IMR-90 (cell line): Measurements from ENCODE around the gene DUSP2. TPM values are rescaled to one million over a fixed set of nuclear protein-coding genes. Genes with fewer than 3 reads are reported as not detected.

ENCODE experiments used
- ATAC-seq: fragments of 200-7000 bp; cut with Tn5 transposase; 2 replicates; pipeline ENCODE4 v1.9.1; 2020; ENCODE audit warnings: low read depth, mild to moderate bottlenecking, moderate library complexity
- BruUV-seq: library from RNA; stranded (reverse); fragments of 400-500 nt; replicated peaks from 2 replicates; lab custom pipeline; 2021; lab: Mats Ljungman, UMichigan
- CTCF ChIA-PET: fragments of 300-600 bp; formaldehyde crosslinking; extraction: SDS; loops from one replicate; lab custom pipeline; 2021; ENCODE audit warnings: antibody characterized with exemption; lab: Yijun Ruan, JAX
- POLR2A ChIA-PET: fragments of 300-600 bp; sonication (Branson Sonifier 250); formaldehyde crosslinking; loops from one replicate; lab custom pipeline; 2022; ENCODE audit warnings: antibody characterized with exemption; ENCODE audit not compliant: unreplicated experiment; lab: Charles Lee
- DNase-seq: peaks from one replicate; pipeline ENCODE4 v3.0.0; 2013
- H2AFZ ChIP-seq: replicated peaks from 2 replicates; pipeline ENCODE3; 2013; ENCODE audit warnings: low read length, mild to moderate bottlenecking; ENCODE audit not compliant: poor library complexity
- H2AK5ac ChIP-seq: 2 replicates; pipeline ENCODE4 v1.6.1; 2013; ENCODE audit warnings: low read depth, low read length, inconsistent platforms
- H2AK9ac ChIP-seq: replicated peaks from 2 replicates; pipeline ENCODE3; 2013; ENCODE audit warnings: mild to moderate bottlenecking, low read depth, low read length, moderate library complexity; ENCODE audit not compliant: poor library complexity
- H2BK120ac ChIP-seq: 2 replicates; pipeline ENCODE4 v1.6.1; 2013; ENCODE audit warnings: low read depth, low read length, inconsistent platforms
- H2BK15ac ChIP-seq: 3 replicates; pipeline ENCODE4 v1.6.1; 2013; ENCODE audit warnings: low read depth, low read length, inconsistent platforms
- H2BK20ac ChIP-seq: 2 replicates; pipeline ENCODE4 v1.6.1; 2013; ENCODE audit warnings: low read depth, mild to moderate bottlenecking, inconsistent platforms, low read length, moderate library complexity
- H2BK5ac ChIP-seq: 2 replicates; pipeline ENCODE4 v1.6.1; 2013; ENCODE audit warnings: mild to moderate bottlenecking, low read depth, low read length, inconsistent platforms; ENCODE audit not compliant: poor library complexity, severe bottlenecking
- H3K14ac ChIP-seq: replicated peaks from 2 replicates; pipeline ENCODE4 v1.6.1; 2013; ENCODE audit warnings: low read depth, low read length, inconsistent platforms
- H3K18ac ChIP-seq: 2 replicates; pipeline ENCODE4 v1.6.1; 2013; ENCODE audit warnings: low read depth, low read length, control low read depth
- H3K23ac ChIP-seq: 2 replicates; pipeline ENCODE4 v1.6.1; 2013; ENCODE audit warnings: low read depth, low read length, inconsistent platforms
- H3K27ac ChIP-seq: 2 replicates; pipeline ENCODE4 v1.5.1; 2013; ENCODE audit warnings: mild to moderate bottlenecking, control low read depth, low read length; ENCODE audit not compliant: insufficient read depth
- H3K27me3 ChIP-seq: 2 replicates; pipeline ENCODE4 v1.6.1; 2013; ENCODE audit warnings: low read length; ENCODE audit not compliant: control insufficient read depth, insufficient read depth
- H3K36me3 ChIP-seq: 2 replicates; pipeline ENCODE4 v1.6.1; 2013; ENCODE audit warnings: low read length, mixed read lengths; ENCODE audit not compliant: control insufficient read depth, insufficient read depth
- H3K4ac ChIP-seq: 2 replicates; pipeline ENCODE4 v1.6.1; 2013; ENCODE audit warnings: low read depth, low read length, inconsistent platforms
- H3K4me1 ChIP-seq: 2 replicates; pipeline ENCODE4 v1.6.1; 2013; ENCODE audit warnings: low read length, mixed read lengths; ENCODE audit not compliant: control insufficient read depth, insufficient read depth
- H3K4me2 ChIP-seq: 2 replicates; pipeline ENCODE4 v1.6.1; 2013; ENCODE audit warnings: low read depth, mild to moderate bottlenecking, control low read depth, low read length, moderate library complexity
- H3K4me3 ChIP-seq: 2 replicates; pipeline ENCODE4 v1.5.1; 2013; ENCODE audit warnings: low read depth, mild to moderate bottlenecking, control low read depth, low read length, moderate library complexity; ENCODE audit not compliant: insufficient read depth
- H3K56ac ChIP-seq: 2 replicates; pipeline ENCODE4 v1.6.1; 2013; ENCODE audit warnings: low read length, inconsistent platforms; ENCODE audit not compliant: insufficient read depth; ENCODE audit errors: extremely low read depth
- H3K79me1 ChIP-seq, 2 experiments: 2 replicates each; pipeline ENCODE4 v1.6.1; 2013; ENCODE audit warnings: low read length in 2 of 2, inconsistent platforms in 1 of 2, low read depth in 1 of 2
- H3K9ac ChIP-seq: 2 replicates; pipeline ENCODE4 v1.6.1; 2013; ENCODE audit warnings: low read depth, low read length, control low read depth
- H3K9me1 ChIP-seq: 2 replicates; pipeline ENCODE4 v1.6.1; 2013; ENCODE audit warnings: low read length, inconsistent platforms; ENCODE audit not compliant: insufficient read depth
- H3K9me3 ChIP-seq: 2 replicates; pipeline ENCODE4 v1.6.1; 2013; ENCODE audit warnings: low read length; ENCODE audit not compliant: control insufficient read depth, insufficient read depth
- H4K20me1 ChIP-seq: 2 replicates; pipeline ENCODE4 v1.6.1; 2013; ENCODE audit warnings: low read length, inconsistent platforms; ENCODE audit not compliant: insufficient read depth
- H4K5ac ChIP-seq: 2 replicates; pipeline ENCODE4 v1.6.1; 2013; ENCODE audit warnings: mild to moderate bottlenecking, low read depth, low read length, control low read depth
- H4K8ac ChIP-seq, 2 experiments: 2 replicates each; pipeline ENCODE4 v1.6.1; 2013; ENCODE audit warnings: low read depth in 2 of 2, low read length in 2 of 2, control low read depth in 1 of 2, inconsistent platforms in 1 of 2
- H4K91ac ChIP-seq: 2 replicates; pipeline ENCODE4 v1.6.1; 2013; ENCODE audit warnings: low read depth, low read length, inconsistent platforms; ENCODE audit not compliant: insufficient read depth
- BHLHE40 ChIP-seq: fragments of 150-350 bp; IDR thresholded peaks from 2 replicates; pipeline ENCODE4 v1.6.1; 2016; ENCODE audit warnings: mild to moderate bottlenecking, low read depth, low read length
- CEBPB ChIP-seq: IDR thresholded peaks from 2 replicates; pipeline ENCODE4 v1.6.1; 2012; ENCODE audit warnings: low read depth, low read length, improper control_type of control experiment
- CHD1 ChIP-seq: IDR thresholded peaks from 2 replicates; pipeline ENCODE4 v1.6.1; 2012; ENCODE audit warnings: low read depth, low read length, improper control_type of control experiment
- FOS ChIP-seq: fragments of 150-350 bp; IDR thresholded peaks from 2 replicates; pipeline ENCODE4 v1.6.1; 2016; ENCODE audit warnings: low read depth, low read length
- MAFK ChIP-seq: IDR thresholded peaks from 2 replicates; pipeline ENCODE4 v1.6.1; 2012; ENCODE audit warnings: low read depth, low read length, improper control_type of control experiment
- MAZ ChIP-seq: IDR thresholded peaks from 2 replicates; pipeline ENCODE4 v1.6.1; 2012; ENCODE audit warnings: low read depth, mild to moderate bottlenecking, low read length, improper control_type of control experiment, moderate library complexity, borderline replicate concordance
- MXI1 ChIP-seq: IDR thresholded peaks from 2 replicates; pipeline ENCODE4 v1.6.1; 2012; ENCODE audit warnings: low read depth, mild to moderate bottlenecking, low read length, moderate library complexity, borderline replicate concordance
- NFE2L2 ChIP-seq: fragments of 150-350 bp; IDR thresholded peaks from 2 replicates; pipeline ENCODE4 v1.6.1; 2016; ENCODE audit warnings: low read depth, mild to moderate bottlenecking, low read length
- RAD21 ChIP-seq: IDR thresholded peaks from 2 replicates; pipeline ENCODE4 v1.6.1; 2012; ENCODE audit warnings: low read length, improper control_type of control experiment
- RCOR1 ChIP-seq: IDR thresholded peaks from 2 replicates; pipeline ENCODE4 v1.6.1; 2012; ENCODE audit warnings: mild to moderate bottlenecking, low read length, improper control_type of control experiment; ENCODE audit not compliant: insufficient replicate concordance
- RFX5 ChIP-seq: IDR thresholded peaks from 2 replicates; pipeline ENCODE4 v1.8.0; 2012; ENCODE audit warnings: low read depth, mild to moderate bottlenecking, low read length, moderate library complexity
- SMC3 ChIP-seq: fragments of 150-350 bp; IDR thresholded peaks from 2 replicates; pipeline ENCODE4 v1.6.1; 2016; ENCODE audit warnings: low read depth, mild to moderate bottlenecking, antibody characterized with exemption, low read length, moderate library complexity
- WGBS, 2 experiments: methylation state at CpG; one replicate each; pipeline versions ENCODE4 v1.1.5 to v1.1.7; 2013; ENCODE audit warnings: missing lambda C conversion rate in 2 of 2; ENCODE audit not compliant: insufficient read length in 1 of 2; ENCODE audit errors: extremely low coverage in 2 of 2; 5-methylcytosine and 5-hydroxymethylcytosine counted together
- dilution Hi-C: fragments of 300-500 bp; cut with HindIII; formaldehyde crosslinking; loops from one replicate; pipeline ENCODE4 v1.14.3; 2018; ENCODE audit warnings: low sequenced_read_pairs; ENCODE audit not compliant: unreplicated experiment
- in situ Hi-C: fragments of 300-500 bp; cut with MboI; formaldehyde crosslinking; loops from 3 replicates; pipeline ENCODE4 v1.14.3; 2019; ENCODE audit warnings: low sequenced_read_pairs, inconsistent platforms, mixed read lengths
- intact Hi-C: fragments of 100-400 bp; cut with micrococcal nuclease; formaldehyde crosslinking; loops from 2 replicates; pipeline ENCODE4 v1.10.0; 2022
- polyA plus RNA-seq, 3 experiments: library from polyadenylated mRNA; depleted of rRNA; stranded (reverse); fragments of >200 nt; gene quantifications; 2 replicates each; pipeline ENCODE4 v1.2.3, GENCODE V29; 2012; ENCODE audit warnings: low replicate concordance in 1 of 3
- total RNA-seq: library from RNA; depleted of rRNA; stranded (reverse); fragments of >200 nt; gene quantifications from 2 replicates; pipeline ENCODE4 v1.2.3, GENCODE V29; 2012
- TF ChIP-seq, protein P1 (sequence below): fragments of 150-350 bp; IDR thresholded peaks from 2 replicates; pipeline ENCODE4 v1.6.1; 2016; ENCODE audit warnings: low read depth, mild to moderate bottlenecking, low read length, moderate library complexity, borderline replicate concordance
- TF ChIP-seq, protein P2 (sequence below): fragments of 150-350 bp; IDR thresholded peaks from 2 replicates; pipeline ENCODE4 v1.6.1; 2017; ENCODE audit warnings: mild to moderate bottlenecking, antibody characterized with exemption, low read length, low read depth

The DUSP2 gene
- total and polyA plus RNA-seq, 2 of the 4 experiments (the other 2 are of a cell fraction), result 1.8 to 3.8 TPM

GRCh38 chr2:96144481-96145035 is 682 bp downstream of the DUSP2 start:
- ChIA-PET CTCF (interaction anchor here (1.3 kb wide), 1 partner anchor 30 kb away, joined by 4 read pairs; no protein-coding TSS in a partner anchor), POLR2A (no interaction called here)
- peaks cover 0 to 4% of the 10 kb centered on the region in 2 experiments; a peak in 1 of 4 replicates for H3K79me1 ChIP-seq
- H3K56ac ChIP-seq, result no peak overlapping the region
- intact Hi-C loops, result loop anchor here (5.0 kb wide), 1 partner anchor 63 kb away; the partner anchor contains the start of gene STARD7
- H4K8ac ChIP-seq, result peak overlapping the region in 1 of 2 experiments; percentile 1; a peak in 1 of 4 replicates
- H3K27me3 ChIP-seq, result no peaks in the 10 kb centered on the region
- no peak overlapping the region for H3K18ac ChIP-seq
- ATAC-seq, result no peak
- no peak overlapping the region for H2AK5ac ChIP-seq
- no peak overlapping the region for H3K27ac ChIP-seq
- BruUV-seq, result no TSS peak
- TF ChIP-seq, protein P1, sequence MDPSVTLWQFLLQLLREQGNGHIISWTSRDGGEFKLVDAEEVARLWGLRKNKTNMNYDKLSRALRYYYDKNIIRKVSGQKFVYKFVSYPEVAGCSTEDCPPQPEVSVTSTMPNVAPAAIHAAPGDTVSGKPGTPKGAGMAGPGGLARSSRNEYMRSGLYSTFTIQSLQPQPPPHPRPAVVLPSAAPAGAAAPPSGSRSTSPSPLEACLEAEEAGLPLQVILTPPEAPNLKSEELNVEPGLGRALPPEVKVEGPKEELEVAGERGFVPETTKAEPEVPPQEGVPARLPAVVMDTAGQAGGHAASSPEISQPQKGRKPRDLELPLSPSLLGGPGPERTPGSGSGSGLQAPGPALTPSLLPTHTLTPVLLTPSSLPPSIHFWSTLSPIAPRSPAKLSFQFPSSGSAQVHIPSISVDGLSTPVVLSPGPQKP, result no peak
- TF ChIP-seq, protein P2, sequence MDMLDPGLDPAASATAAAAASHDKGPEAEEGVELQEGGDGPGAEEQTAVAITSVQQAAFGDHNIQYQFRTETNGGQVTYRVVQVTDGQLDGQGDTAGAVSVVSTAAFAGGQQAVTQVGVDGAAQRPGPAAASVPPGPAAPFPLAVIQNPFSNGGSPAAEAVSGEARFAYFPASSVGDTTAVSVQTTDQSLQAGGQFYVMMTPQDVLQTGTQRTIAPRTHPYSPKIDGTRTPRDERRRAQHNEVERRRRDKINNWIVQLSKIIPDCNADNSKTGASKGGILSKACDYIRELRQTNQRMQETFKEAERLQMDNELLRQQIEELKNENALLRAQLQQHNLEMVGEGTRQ, result no peak
- TF ChIP-seq NFE2L2 (no peak), RFX5 (no peak), MXI1 (no peak), FOS (no peak), BHLHE40 (no peak), CEBPB (no peak), RAD21 (no peak), SMC3 (no peak), MAFK (no peak), CHD1 (no peak), MAZ (no peak), RCOR1 (no peak)
- no peak overlapping the region for H4K5ac ChIP-seq
- peaks cover 5% of the 10 kb centered on the region; the same call in 1 of the 2 replicates for H3K4me1 ChIP-seq
- no peak overlapping the region for H2BK5ac ChIP-seq
- H2BK20ac ChIP-seq, result no peak overlapping the region
- no peaks in the 10 kb centered on the region for H3K9me3 ChIP-seq
- no peak overlapping the region for H2BK120ac ChIP-seq
- H3K9ac ChIP-seq, result no peak overlapping the region
- H3K23ac ChIP-seq, result no peak overlapping the region
- 8% methylated on average over 16 of the region's 35 CpGs; no CpG with 5 or more reads in 1 of the 2 experiments for WGBS, 2 experiments
- peak overlapping the region; percentile 84 for H2AK9ac ChIP-seq
- H3K4me3 ChIP-seq, result peak overlapping the region; percentile 65
- no peak overlapping the region; the same call in 1 of the 2 replicates for H4K91ac ChIP-seq
- no peak overlapping the region for H3K14ac ChIP-seq
- H3K4me2 ChIP-seq, result peak overlapping the region; percentile 82
- no peaks in the 10 kb centered on the region for H3K9me1 ChIP-seq
- H2BK15ac ChIP-seq, result no peak overlapping the region
- DNase-seq, result no peak
- in situ Hi-C loops, result no loop called here
- no peaks in the 10 kb centered on the region for H3K36me3 ChIP-seq
- dilution Hi-C loops, result no loop called here
- H3K4ac ChIP-seq, result peak overlapping the region; percentile 21; the same call in 1 of the 2 replicates
- H2AFZ ChIP-seq, result peak overlapping the region; percentile 93
- H4K20me1 ChIP-seq, result no peaks in the 10 kb centered on the region; the same call in 1 of the 2 replicates
